ENCODE data around the gene RRP7A.
"Not testable (repeated sequence)": the region's sequence is repeated elsewhere in the genome, so short reads cannot be mapped to it uniquely, and the experiment has no call there.

DNA sequence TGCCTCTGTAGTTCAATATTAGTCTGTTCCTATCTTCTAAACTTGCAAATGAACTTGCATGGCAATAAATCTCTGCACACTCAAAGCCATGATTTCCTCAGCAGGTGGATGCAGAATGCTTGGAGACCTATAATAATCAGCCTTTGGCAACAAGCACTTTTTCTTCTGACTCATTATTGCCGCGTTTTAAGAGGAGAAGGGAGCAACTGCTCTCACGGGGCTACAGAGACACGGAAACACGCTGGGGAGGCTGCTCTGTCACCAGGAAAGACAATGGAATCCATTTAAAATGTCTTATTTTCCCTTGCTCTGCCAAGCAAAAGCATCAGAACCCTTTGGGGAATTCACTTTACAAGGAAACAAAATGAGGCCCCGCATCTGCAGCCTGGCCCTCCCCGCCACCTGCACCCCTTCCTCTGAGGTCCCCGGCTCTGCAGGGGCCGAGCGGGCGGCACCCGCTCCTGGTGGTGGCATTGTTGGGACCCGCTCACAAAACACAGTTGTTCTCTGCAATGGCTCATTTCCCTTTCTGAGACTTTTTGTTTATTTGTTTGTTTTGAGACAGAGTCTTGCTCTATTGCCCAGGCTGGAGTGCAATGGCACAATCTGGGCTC lies 35.9 kb downstream of the RRP7A start:
- TF ChIP-seq, protein P1, sequence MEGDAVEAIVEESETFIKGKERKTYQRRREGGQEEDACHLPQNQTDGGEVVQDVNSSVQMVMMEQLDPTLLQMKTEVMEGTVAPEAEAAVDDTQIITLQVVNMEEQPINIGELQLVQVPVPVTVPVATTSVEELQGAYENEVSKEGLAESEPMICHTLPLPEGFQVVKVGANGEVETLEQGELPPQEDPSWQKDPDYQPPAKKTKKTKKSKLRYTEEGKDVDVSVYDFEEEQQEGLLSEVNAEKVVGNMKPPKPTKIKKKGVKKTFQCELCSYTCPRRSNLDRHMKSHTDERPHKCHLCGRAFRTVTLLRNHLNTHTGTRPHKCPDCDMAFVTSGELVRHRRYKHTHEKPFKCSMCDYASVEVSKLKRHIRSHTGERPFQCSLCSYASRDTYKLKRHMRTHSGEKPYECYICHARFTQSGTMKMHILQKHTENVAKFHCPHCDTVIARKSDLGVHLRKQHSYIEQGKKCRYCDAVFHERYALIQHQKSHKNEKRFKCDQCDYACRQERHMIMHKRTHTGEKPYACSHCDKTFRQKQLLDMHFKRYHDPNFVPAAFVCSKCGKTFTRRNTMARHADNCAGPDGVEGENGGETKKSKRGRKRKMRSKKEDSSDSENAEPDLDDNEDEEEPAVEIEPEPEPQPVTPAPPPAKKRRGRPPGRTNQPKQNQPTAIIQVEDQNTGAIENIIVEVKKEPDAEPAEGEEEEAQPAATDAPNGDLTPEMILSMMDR (IDR thresholded peaks at IDR 0.05) = not testable (repeated sequence)
- not testable (repeated sequence) for TF ChIP-seq POLR2A (IDR thresholded peaks at IDR 0.05)
